A673 (cell line): ENCODE data around the gene CLSTN2. TPM values are rescaled to one million over a fixed set of nuclear protein-coding genes. Genes with fewer than 3 reads are reported as not detected.

Source experiments
- BruUV-seq: library from RNA; stranded (reverse); fragments of 400-500 nt; replicated peaks from 2 replicates; lab custom pipeline; 2021; lab: Mats Ljungman, UMichigan
- CTCF ChIA-PET: fragments of 300-600 bp; sonication (Branson Sonifier 250); formaldehyde crosslinking; loops from one replicate; lab custom pipeline; 2022; ENCODE audit warnings: antibody characterized with exemption; lab: Charles Lee
- POLR2A ChIA-PET: fragments of 300-600 bp; sonication (Branson Sonifier 250); formaldehyde crosslinking; loops from one replicate; lab custom pipeline; 2022; ENCODE audit warnings: antibody characterized with exemption; ENCODE audit not compliant: low non-redundant PET; lab: Charles Lee
- DNase-seq: peaks from one replicate; pipeline ENCODE4 v3.0.0-alpha.2; 2015; ENCODE audit warnings: low spot score
- H3K27ac ChIP-seq: fragments of 200-600 bp; sonication (generic); 2 replicates; pipeline ENCODE4 v1.5.1; 2016; ENCODE audit warnings: mixed run types, low read depth, mild to moderate bottlenecking, mixed read lengths, antibody characterized with exemption, low read length; ENCODE audit not compliant: poor library complexity, severe bottlenecking
- H3K27me3 ChIP-seq: fragments of 200-600 bp; sonication (generic); replicated peaks from 2 replicates; pipeline ENCODE4 v1.6.1; 2017; ENCODE audit warnings: mixed run types, low read depth, mild to moderate bottlenecking, mixed read lengths, antibody characterized with exemption, low read length; ENCODE audit not compliant: insufficient read depth, poor library complexity
- H3K36me3 ChIP-seq: fragments of 200-600 bp; sonication (generic); 2 replicates; pipeline ENCODE4 v1.6.1; 2016; ENCODE audit warnings: mixed run types, mild to moderate bottlenecking, mixed read lengths, antibody characterized with exemption, low read length; ENCODE audit not compliant: insufficient read depth, poor library complexity, severe bottlenecking
- H3K4me1 ChIP-seq: fragments of 200-600 bp; sonication (generic); 2 replicates; pipeline ENCODE4 v1.6.1; 2017; ENCODE audit warnings: mixed run types, mild to moderate bottlenecking, mixed read lengths, antibody characterized with exemption, low read length; ENCODE audit not compliant: insufficient read depth, poor library complexity, severe bottlenecking
- H3K4me3 ChIP-seq: fragments of 200-600 bp; sonication (generic); 2 replicates; pipeline ENCODE4 v1.5.1; 2016; ENCODE audit warnings: low read depth, mixed run types, mild to moderate bottlenecking, mixed read lengths, low read length; ENCODE audit not compliant: poor library complexity, severe bottlenecking
- H3K9me3 ChIP-seq: fragments of 200-600 bp; sonication (generic); 2 replicates; pipeline ENCODE4 v1.6.1; 2016; ENCODE audit warnings: mixed run types, low read depth, mild to moderate bottlenecking, mixed read lengths, antibody characterized with exemption, low read length; ENCODE audit not compliant: poor library complexity, severe bottlenecking
- CTCF ChIP-seq: fragments of 300-800, 200-600 bp; sonication (generic); conservative IDR thresholded peaks from 2 replicates; pipeline ENCODE4 v1.5.1; 2017; ENCODE audit warnings: low read depth, mild to moderate bottlenecking, antibody characterized with exemption, low read length, moderate library complexity, mixed read lengths
- EZH2 ChIP-seq: fragments of 200-600 bp; sonication (generic); IDR thresholded peaks from 2 replicates; pipeline ENCODE4 v1.6.1; 2017; ENCODE audit warnings: borderline replicate concordance, low read depth, mild to moderate bottlenecking, mixed read lengths, antibody characterized with exemption, low read length; ENCODE audit not compliant: poor library complexity, severe bottlenecking
- intact Hi-C: fragments of 100-400 bp; cut with micrococcal nuclease; formaldehyde crosslinking; loops from one replicate; pipeline ENCODE4 v1.10.0; 2022; ENCODE audit not compliant: unreplicated experiment
- total RNA-seq: library from RNA; stranded (reverse); gene quantifications from 2 replicates; pipeline ENCODE4 v1.2.3, GENCODE V29; 2021

CLSTN2 gene
- total RNA-seq, 1 experiment from 2014 or later, result 50.7 TPM

GRCh38 chr3:140599496-140599895 is 664.5 kb downstream of the CLSTN2 start:
- intact Hi-C loops, result no loop called here
- H3K9me3 ChIP-seq, result no peaks in the 10 kb centered on the region
- BruUV-seq, result no TSS peak
- no peak for DNase-seq
- no peaks in the 10 kb centered on the region for H3K4me1 ChIP-seq
- H3K36me3 ChIP-seq, result no peaks in the 10 kb centered on the region
- ChIA-PET POLR2A (no interaction called here), CTCF (no interaction called here)
- H3K4me3 ChIP-seq, result no peak overlapping the region
- no peaks in the 10 kb centered on the region for H3K27me3 ChIP-seq
- H3K27ac ChIP-seq, result no peak overlapping the region
- TF ChIP-seq CTCF (no peak), EZH2 (no peak)

GRCh38 chr3:140601881-140602280 is 666.9 kb downstream of the CLSTN2 start:
- TF ChIP-seq CTCF (no peak), EZH2 (no peak)
- H3K27ac ChIP-seq, result no peak overlapping the region
- no peak for DNase-seq
- no peaks in the 10 kb centered on the region for H3K4me1 ChIP-seq
- no peak overlapping the region for H3K4me3 ChIP-seq
- no peaks in the 10 kb centered on the region for H3K9me3 ChIP-seq
- no peaks in the 10 kb centered on the region for H3K27me3 ChIP-seq
- ChIA-PET CTCF (no interaction called here), POLR2A (interaction anchor here (0.6 kb wide), 1 partner anchor 508 kb away, joined by 3 read pairs; no protein-coding TSS in a partner anchor)
- intact Hi-C loops, result no loop called here
- no peaks in the 10 kb centered on the region for H3K36me3 ChIP-seq
- no TSS peak for BruUV-seq

DNA sequence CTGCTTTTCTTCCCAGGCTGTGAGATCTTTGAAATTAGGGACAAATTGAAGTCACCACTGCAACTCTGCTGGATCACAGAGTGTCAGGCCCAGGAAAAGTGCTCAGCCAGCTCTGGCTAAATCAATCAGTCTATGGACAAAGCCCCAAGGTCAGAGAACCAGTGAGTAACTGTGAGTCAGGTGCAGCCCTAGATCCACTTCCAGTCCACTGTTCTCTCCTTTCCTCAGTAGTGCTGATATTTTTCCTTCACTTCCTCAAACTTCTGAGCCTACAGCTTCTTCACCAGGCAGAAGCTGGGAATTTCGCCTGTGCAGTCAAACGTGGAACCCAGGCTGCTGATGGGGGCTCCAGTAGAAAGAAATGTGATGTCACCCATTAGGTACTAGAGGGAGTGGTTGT is 667.8 kb downstream of the CLSTN2 start:
- H3K4me3 ChIP-seq, result no peak overlapping the region
- ChIA-PET CTCF (no interaction called here), POLR2A (no interaction called here)
- BruUV-seq, result no TSS peak
- TF ChIP-seq CTCF (no peak), EZH2 (no peak)
- no peak for DNase-seq
- intact Hi-C loops, result no loop called here
- no peaks in the 10 kb centered on the region for H3K27me3 ChIP-seq
- H3K36me3 ChIP-seq, result no peaks in the 10 kb centered on the region
- no peaks in the 10 kb centered on the region for H3K4me1 ChIP-seq
- no peaks in the 10 kb centered on the region for H3K9me3 ChIP-seq
- H3K27ac ChIP-seq, result no peak overlapping the region
